Lower leg skin (tissue), 3 donors: Measurements from ENCODE around the gene ZBTB40.

Source experiments
- POLR2A ChIP-seq, 2 donors: fragments of 450-650 bp; IDR thresholded peaks; one replicate each; pipeline ENCODE4 v1.6.1; 2016 to 2017; ENCODE audit warnings: antibody characterized with exemption in 2 of 2, mild to moderate bottlenecking in 1 of 2, moderate library complexity in 1 of 2
- TF ChIP-seq, protein P1 (sequence below), 3 donors: fragments of 450-650 bp; IDR thresholded peaks; one replicate each; pipeline ENCODE4 v1.5.1; 2016; ENCODE audit warnings: antibody characterized with exemption in 3 of 3, mild to moderate bottlenecking in 3 of 3, moderate library complexity in 2 of 3

DNA sequence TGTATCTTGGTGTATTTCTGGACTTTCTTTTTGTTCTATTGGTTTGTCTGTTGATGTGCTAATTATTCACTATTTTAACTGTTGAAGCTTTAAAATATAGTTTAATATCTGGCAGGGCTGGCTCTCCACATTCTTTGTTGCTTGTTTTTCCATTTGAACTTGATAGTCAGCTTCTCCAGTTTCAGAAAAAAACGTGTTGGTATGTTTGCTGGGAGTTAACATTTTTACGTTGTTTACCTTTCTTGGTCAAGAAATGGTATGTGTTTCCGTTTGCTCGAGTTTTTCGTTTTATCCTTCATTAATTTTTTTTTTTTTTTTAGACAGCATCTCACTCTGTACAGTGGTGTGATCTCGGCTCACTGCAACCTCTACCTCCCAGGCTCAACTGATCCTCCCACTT lies 16.9 kb upstream of the ZBTB40 start:
- TF ChIP-seq, protein P1, sequence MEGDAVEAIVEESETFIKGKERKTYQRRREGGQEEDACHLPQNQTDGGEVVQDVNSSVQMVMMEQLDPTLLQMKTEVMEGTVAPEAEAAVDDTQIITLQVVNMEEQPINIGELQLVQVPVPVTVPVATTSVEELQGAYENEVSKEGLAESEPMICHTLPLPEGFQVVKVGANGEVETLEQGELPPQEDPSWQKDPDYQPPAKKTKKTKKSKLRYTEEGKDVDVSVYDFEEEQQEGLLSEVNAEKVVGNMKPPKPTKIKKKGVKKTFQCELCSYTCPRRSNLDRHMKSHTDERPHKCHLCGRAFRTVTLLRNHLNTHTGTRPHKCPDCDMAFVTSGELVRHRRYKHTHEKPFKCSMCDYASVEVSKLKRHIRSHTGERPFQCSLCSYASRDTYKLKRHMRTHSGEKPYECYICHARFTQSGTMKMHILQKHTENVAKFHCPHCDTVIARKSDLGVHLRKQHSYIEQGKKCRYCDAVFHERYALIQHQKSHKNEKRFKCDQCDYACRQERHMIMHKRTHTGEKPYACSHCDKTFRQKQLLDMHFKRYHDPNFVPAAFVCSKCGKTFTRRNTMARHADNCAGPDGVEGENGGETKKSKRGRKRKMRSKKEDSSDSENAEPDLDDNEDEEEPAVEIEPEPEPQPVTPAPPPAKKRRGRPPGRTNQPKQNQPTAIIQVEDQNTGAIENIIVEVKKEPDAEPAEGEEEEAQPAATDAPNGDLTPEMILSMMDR (IDR thresholded peaks at IDR 0.05) = no peak
- TF ChIP-seq POLR2A (IDR thresholded peaks at IDR 0.05) = no peak
